ENCODE results near the gene TTLL6.
"Not testable (repeated sequence)": the region's sequence is repeated elsewhere in the genome, so short reads cannot be mapped to it uniquely, and the experiment has no call there.

TTLL6 gene

GRCh38 chr17:48850792-48851323 is 33.8 kb upstream of the TTLL6 start:
- no peak overlapping the region for H3K4me3 ChIP-seq
- intact Hi-C loops (cut with DNase I; ENCODE audit: low total_unique reads): no loop called here
- no peak for DNase-seq
- no peaks in the 10 kb centered on the region for H3K27me3 ChIP-seq
- no peaks in the 10 kb centered on the region for H3K9me3 ChIP-seq
- H3K27ac ChIP-seq: no peak overlapping the region
- H3K4me1 ChIP-seq: no peaks in the 10 kb centered on the region
- peaks cover 86 to 93% (median 92%) of the 10 kb centered on the region in 3 donors for H3K36me3 ChIP-seq
- TF ChIP-seq CTCF (IDR thresholded peaks at IDR 0.05): no peak

- Histone ChIP-seq H3K36me3 (peaks cover 42 to 59% (median 47%) of the 10 kb centered on the region in 3 donors), H3K9me3 (no peaks in the 10 kb centered on the region), H3K27ac (peak overlapping the region; percentile 76 to 86), H3K27me3 (no peaks in the 10 kb centered on the region), H3K4me1 (peaks cover 6 to 52% (median 30%) of the 10 kb centered on the region in 4 donors), H3K4me3 (no peak overlapping the region)
- no peak for TF ChIP-seq CTCF (IDR thresholded peaks at IDR 0.05)
- intact Hi-C loops (cut with DNase I; ENCODE audit: low total_unique reads): no loop called here
- no peak for DNase-seq
Measured at GRCh38 chr17:48843187-48843900, 26.3 kb upstream of the TTLL6 start.

GRCh38 chr17:48842746-48843145 is 25.7 kb upstream of the TTLL6 start:
- Histone ChIP-seq H3K27ac (peak overlapping the region; percentile 76 to 86), H3K27me3 (no peaks in the 10 kb centered on the region), H3K4me3 (peak overlapping the region; percentile 39 to 44), H3K4me1 (peaks cover 6 to 58% (median 30%) of the 10 kb centered on the region in 4 donors), H3K9me3 (no peaks in the 10 kb centered on the region), H3K36me3 (peaks cover 36 to 53% (median 41%) of the 10 kb centered on the region in 3 donors)
- no peak for DNase-seq
- intact Hi-C loops (cut with DNase I; ENCODE audit: low total_unique reads): no loop called here
- TF ChIP-seq CTCF (IDR thresholded peaks at IDR 0.05): no peak

GRCh38 chr17:48841395-48841831 is 24.4 kb upstream of the TTLL6 start:
- H3K4me3 ChIP-seq: peak overlapping the region; percentile 39 to 44
- no peaks in the 10 kb centered on the region for H3K9me3 ChIP-seq
- H3K27ac ChIP-seq: peak overlapping the region; percentile 76 to 86
- H3K36me3 ChIP-seq: peaks cover 30 to 44% (median 32%) of the 10 kb centered on the region in 3 donors
- DNase-seq: no peak
- peaks cover 6 to 72% (median 36%) of the 10 kb centered on the region in 4 donors for H3K4me1 ChIP-seq
- intact Hi-C loops (cut with DNase I; ENCODE audit: low total_unique reads): no loop called here
- no peaks in the 10 kb centered on the region for H3K27me3 ChIP-seq
- no peak for TF ChIP-seq CTCF (IDR thresholded peaks at IDR 0.05)

GRCh38 chr17:48840441-48840840 is 23.4 kb upstream of the TTLL6 start:
- no peaks in the 10 kb centered on the region for H3K27me3 ChIP-seq
- H3K27ac ChIP-seq: peak overlapping the region; percentile 76 to 86
- peak overlapping the region; percentile 39 to 44 for H3K4me3 ChIP-seq
- H3K36me3 ChIP-seq: peaks cover 22 to 34% (median 26%) of the 10 kb centered on the region in 3 donors
- DNase-seq: no peak
- intact Hi-C loops (cut with DNase I; ENCODE audit: low total_unique reads): no loop called here
- no peak for TF ChIP-seq CTCF (IDR thresholded peaks at IDR 0.05)
- no peaks in the 10 kb centered on the region for H3K9me3 ChIP-seq
- H3K4me1 ChIP-seq: peaks cover 6 to 81% (median 43%) of the 10 kb centered on the region in 4 donors

- H3K27ac ChIP-seq; intact Hi-C loops (cut with DNase I; ENCODE audit: low total_unique reads); H3K4me3 ChIP-seq; H3K36me3 ChIP-seq; H3K27me3 ChIP-seq; H3K9me3 ChIP-seq; DNase-seq: not testable (repeated sequence)
- peaks cover 6 to 97% (median 43%) of the 10 kb centered on the region in 4 donors for H3K4me1 ChIP-seq
Measured at GRCh38 chr17:48837458-48837857, 20.4 kb upstream of the TTLL6 start.
